HG03520 (cell line): ENCODE measurements around the gene HABP2.

Source experiments
- ATAC-seq: cut with Tn5 transposase; IDR thresholded peaks from one replicate; pipeline ENCODE4 v1.9.1; 2021; ENCODE audit warnings: mild to moderate bottlenecking, moderate library complexity; ENCODE audit not compliant: unreplicated experiment

HABP2 gene

GRCh38 chr10:113600569-113600968 is 47.7 kb downstream of the HABP2 start:
- no peak for ATAC-seq

- ATAC-seq = no peak
Observed at GRCh38 chr10:113603057-113603777, 50.4 kb downstream of the HABP2 start.

GRCh38 chr10:113604572-113604971 is 51.7 kb downstream of the HABP2 start:
- ATAC-seq = no peak

GRCh38 chr10:113605268-113605978 is 52.6 kb downstream of the HABP2 start:
- ATAC-seq = no peak

- no peak for ATAC-seq
Observed at GRCh38 chr10:113609704-113610108, 56.9 kb downstream of the HABP2 start.

GRCh38 chr10:113610631-113611601 is 58.1 kb downstream of the HABP2 start:
- no peak for ATAC-seq

GRCh38 chr10:113612154-113612553 is 59.3 kb downstream of the HABP2 start:
- no peak for ATAC-seq

GRCh38 chr10:113613427-113613826 is 60.6 kb downstream of the HABP2 start:
- no peak for ATAC-seq

GRCh38 chr10:113613977-113614690 is 61.3 kb downstream of the HABP2 start:
- no peak for ATAC-seq

- ATAC-seq = no peak
Observed at GRCh38 chr10:113616244-113617074, 63.6 kb downstream of the HABP2 start.

- no peak for ATAC-seq
Observed at GRCh38 chr10:113617086-113617485, 64.2 kb downstream of the HABP2 start.

GRCh38 chr10:113618338-113618737 is 65.5 kb downstream of the HABP2 start:
- ATAC-seq = no peak

- ATAC-seq = no peak
Observed at GRCh38 chr10:113619401-113619800, 66.5 kb downstream of the HABP2 start.

- ATAC-seq = no peak
Observed at GRCh38 chr10:113620511-113620910, 67.7 kb downstream of the HABP2 start.

GRCh38 chr10:113620936-113621335 is 68.1 kb downstream of the HABP2 start:
- no peak for ATAC-seq

- no peak for ATAC-seq
Observed at GRCh38 chr10:113621799-113622198, 68.9 kb downstream of the HABP2 start.

- no peak for ATAC-seq
Observed at GRCh38 chr10:113622831-113623230, 70.0 kb downstream of the HABP2 start.

GRCh38 chr10:113625461-113626186 is 72.8 kb downstream of the HABP2 start:
- ATAC-seq = no peak

- ATAC-seq = no peak
Observed at GRCh38 chr10:113626809-113627355, 74.0 kb downstream of the HABP2 start.
